GM23338 (cell line): Measurements from ENCODE around the gene CKLF. TPM values are rescaled to one million over a fixed set of nuclear protein-coding genes. Genes with fewer than 3 reads are reported as not detected.

Experiments used
- ATAC-seq: fragments of 200-7000 bp; cut with Tn5 transposase; 3 replicates; pipeline ENCODE4 v1.9.1; 2020
- DNase-seq: peaks from one replicate; pipeline ENCODE4 v3.0.0-alpha.2; 2015; ENCODE audit warnings: low spot score
- H2AFZ ChIP-seq: fragments of 200-600 bp; sonication (generic); 2 replicates; pipeline ENCODE4 v1.8.0; 2016; ENCODE audit warnings: antibody characterized with exemption, mild to moderate bottlenecking, moderate library complexity
- H3F3A ChIP-seq: fragments of 200-600 bp; sonication (generic); replicated peaks from 2 replicates; pipeline ENCODE4 v1.8.0; 2017; ENCODE audit warnings: antibody characterized with exemption, mixed run types, low read depth
- H3K27ac ChIP-seq: fragments of 200-600 bp; sonication (generic); 2 replicates; pipeline ENCODE4 v1.6.1; 2016; ENCODE audit warnings: low read depth
- H3K27me3 ChIP-seq: fragments of 200-600 bp; sonication (generic); 2 replicates; pipeline ENCODE4 v1.8.0; 2016; ENCODE audit warnings: mild to moderate bottlenecking, mixed run types, moderate library complexity; ENCODE audit not compliant: insufficient read depth
- H3K36me3 ChIP-seq: fragments of 200-600 bp; sonication (generic); 2 replicates; pipeline ENCODE4 v1.8.0; 2016; ENCODE audit warnings: mild to moderate bottlenecking; ENCODE audit not compliant: insufficient read depth
- H3K4me1 ChIP-seq: fragments of 200-600 bp; sonication (generic); 2 replicates; pipeline ENCODE4 v1.8.0; 2016; ENCODE audit warnings: mild to moderate bottlenecking, moderate library complexity; ENCODE audit not compliant: insufficient read depth
- H3K4me2 ChIP-seq: fragments of 200-600 bp; sonication (generic); 2 replicates; pipeline ENCODE4 v1.7.1; 2017; ENCODE audit warnings: mixed run types
- H3K4me3 ChIP-seq: fragments of 200-600 bp; sonication (generic); 2 replicates; pipeline ENCODE4 v1.6.1; 2016; ENCODE audit warnings: mixed run types
- H3K79me2 ChIP-seq: fragments of 200-600 bp; sonication (generic); replicated peaks from 2 replicates; pipeline ENCODE4 v1.8.0; 2017; ENCODE audit warnings: mild to moderate bottlenecking; ENCODE audit not compliant: insufficient read depth
- H3K9me2 ChIP-seq: fragments of 200-600 bp; sonication (generic); 2 replicates; pipeline ENCODE4 v1.8.0; 2017; ENCODE audit not compliant: insufficient read depth
- H4K20me1 ChIP-seq: fragments of 200-600 bp; sonication (generic); replicated peaks from 2 replicates; pipeline ENCODE4 v1.8.0; 2017; ENCODE audit warnings: mild to moderate bottlenecking; ENCODE audit not compliant: insufficient read depth
- H3K27ac Mint-ChIP-seq: 2 replicates; pipeline ENCODE4 v1.8.0; 2020; ENCODE audit warnings: inconsistent platforms, mild to moderate bottlenecking, moderate library complexity, mixed read lengths
- H3K27me3 Mint-ChIP-seq: 3 replicates; pipeline ENCODE4 v1.8.0; 2022; ENCODE audit warnings: low read depth, mild to moderate bottlenecking, moderate library complexity, mixed read lengths, inconsistent platforms; ENCODE audit not compliant: insufficient read depth, poor library complexity
- H3K36me3 Mint-ChIP-seq: 3 replicates; pipeline ENCODE4 v1.8.0; 2021; ENCODE audit warnings: low read depth, mild to moderate bottlenecking, inconsistent platforms, moderate library complexity, mixed read lengths
- H3K4me1 Mint-ChIP-seq: 3 replicates; pipeline ENCODE4 v1.8.0; 2020; ENCODE audit warnings: mild to moderate bottlenecking, inconsistent platforms, mixed read lengths
- H3K4me3 Mint-ChIP-seq: 3 replicates; pipeline ENCODE4 v1.8.0; 2021; ENCODE audit warnings: moderate library complexity, mild to moderate bottlenecking, inconsistent platforms, mixed read lengths
- H3K9me3 Mint-ChIP-seq: 3 replicates; pipeline ENCODE4 v1.8.0; 2020; ENCODE audit warnings: moderate library complexity, mild to moderate bottlenecking, inconsistent platforms, mixed read lengths
- CREB1 ChIP-seq: fragments of 250-450 bp; sonication (Bioruptor Pico); IDR thresholded peaks from 2 replicates; pipeline ENCODE4 v1.5.0; 2020; ENCODE audit warnings: low read depth, mild to moderate bottlenecking, moderate library complexity
- CTCF ChIP-seq, 2 experiments: fragments of 200-600 bp in 1 of 2; sonication (generic) in 1 of 2; conservative IDR thresholded peaks; 2 replicates each; pipeline versions ENCODE4 v1.5.1 to v1.6.1; 2016 to 2017; ENCODE audit warnings: antibody characterized with exemption in 2 of 2, low read depth in 2 of 2, mild to moderate bottlenecking in 2 of 2, moderate library complexity in 1 of 2
- REST ChIP-seq: IDR thresholded peaks from one replicate; pipeline ENCODE4 v1.6.1; 2018; ENCODE audit warnings: antibody characterized with exemption; ENCODE audit not compliant: unreplicated experiment
- ZNF114 ChIP-seq: fragments of 250-450 bp; sonication (Bioruptor Pico); IDR thresholded peaks from 2 replicates; pipeline ENCODE4 v1.5.0; 2020; ENCODE audit warnings: mild to moderate bottlenecking, moderate library complexity
- ZNF331 ChIP-seq: fragments of 250-450 bp; sonication (Bioruptor Pico); IDR thresholded peaks from 2 replicates; pipeline ENCODE4 v1.5.0; 2020; ENCODE audit warnings: low read depth, mild to moderate bottlenecking, moderate library complexity
- polyA plus RNA-seq: library from polyadenylated mRNA; unstranded; fragments of >200 nt; fragmentation: Nextera tagmentation; extraction: Ambion mirVana; gene quantifications from 2 replicates; pipeline ENCODE4 v1.2.1, GENCODE V29; 2016
- total RNA-seq: library from RNA; depleted of rRNA; stranded (reverse); fragments of >200 nt; shearing (Covaris generic); gene quantifications from 2 replicates; pipeline ENCODE4 v1.2.3, GENCODE V29; 2014

Gene CKLF
- total and polyA plus RNA-seq, 2 experiments from 2014 or later = 25.5 to 60.0 TPM

GRCh38 chr16:66510711-66511601 lies 41.4 kb upstream of the CKLF start (continued):
- no peak for TF ChIP-seq REST
- TF ChIP-seq CREB1 = no peak
- no peak for TF ChIP-seq ZNF114
- TF ChIP-seq ZNF331 (CRISPR knock-in tag) = no peak

GRCh38 chr16:66511602-66512271 lies 40.6 kb upstream of the CKLF start:
- peaks cover 14% of the 10 kb centered on the region for H3K4me1 ChIP-seq
- ATAC-seq (peak; percentile 82), DNase-seq (peak; percentile 75)
- TF ChIP-seq CTCF (conservative IDR thresholded peaks at IDR 0.05; ENCODE audit: low read depth in 2 of 2) = peak; percentile 16 to 35; a peak in 1 of 4 replicates
- no peak for TF ChIP-seq ZNF114
- H3K4me2 ChIP-seq = peak overlapping the region; percentile 28; the same call in 1 of the 2 replicates
- H2AFZ ChIP-seq = no peak overlapping the region
- no peak overlapping the region for H3K4me3 Mint-ChIP-seq
- H3K27ac Mint-ChIP-seq = peak overlapping the region; percentile 81
- H3K27me3 ChIP-seq = no peaks in the 10 kb centered on the region
- H3K4me3 ChIP-seq = no peak overlapping the region
- no peaks in the 10 kb centered on the region for H3F3A ChIP-seq
- H3K79me2 ChIP-seq = no peaks in the 10 kb centered on the region
- peak overlapping the region; percentile 9; the same call in 1 of the 2 replicates for H3K27ac ChIP-seq
- H3K27me3 Mint-ChIP-seq = peaks cover 3% of the 10 kb centered on the region
- H3K4me1 Mint-ChIP-seq = peaks cover 36% of the 10 kb centered on the region
- H3K9me3 Mint-ChIP-seq = no peaks in the 10 kb centered on the region; the same call in 2 of the 3 replicates
- H3K36me3 Mint-ChIP-seq = peaks cover 18% of the 10 kb centered on the region
- no peaks in the 10 kb centered on the region for H3K9me2 ChIP-seq
- no peaks in the 10 kb centered on the region for H4K20me1 ChIP-seq
- no peaks in the 10 kb centered on the region for H3K36me3 ChIP-seq
